Endothelial cell of umbilical vein (primary cell): ENCODE measurements around the gene KRTAP10-8. TPM values are rescaled to one million over a fixed set of nuclear protein-coding genes. Genes with fewer than 3 reads are reported as not detected.

Source experiments
- BruUV-seq: library from RNA; stranded (reverse); fragments of 400-500 nt; replicated peaks from 2 replicates; lab custom pipeline; 2021; lab: Mats Ljungman, UMichigan
- CTCF ChIA-PET: fragments of 300-600, 350-600 bp; sonication (Branson Sonifier 250); formaldehyde crosslinking; loops from one replicate; lab custom pipeline; 2021; ENCODE audit warnings: antibody characterized with exemption, inconsistent platforms; lab: Charles Lee
- POLR2A ChIA-PET: fragments of 300-600, 350-600 bp; sonication (Branson Sonifier 250); formaldehyde crosslinking; loops from one replicate; lab custom pipeline; 2021; ENCODE audit warnings: antibody characterized with exemption, inconsistent platforms; lab: Charles Lee
- DNase-seq: peaks from one replicate; pipeline ENCODE4 v3.0.0-alpha.2; 2011; ENCODE audit warnings: low read depth, low spot score
- FAIRE-seq: peaks from 2 replicates; lab custom pipeline; 2011; peaks lifted over from hg19 to GRCh38; lab: Jason Lieb, UNC
- H2AFZ ChIP-seq: 2 replicates; pipeline ENCODE4 v1.6.0; 2012; ENCODE audit warnings: low read depth, low read length, control low read depth, inconsistent platforms
- H3K27ac ChIP-seq: 2 replicates; pipeline ENCODE4 v1.5.1; 2011; ENCODE audit warnings: low read depth, mild to moderate bottlenecking, control low read depth, low read length, moderate library complexity; ENCODE audit not compliant: insufficient read depth
- H3K27me3 ChIP-seq, 2 experiments: 2 replicates each; pipeline versions ENCODE4 v1.6.0 to v1.6.1; 2011; ENCODE audit warnings: low read length in 2 of 2, mixed read lengths in 1 of 2; ENCODE audit not compliant: control insufficient read depth in 2 of 2, insufficient read depth in 2 of 2
- H3K36me3 ChIP-seq, 2 experiments: 2 replicates in 1 of 2; 3 replicates in 1 of 2; pipeline ENCODE4 v1.5.1; 2011; ENCODE audit warnings: low read length in 2 of 2, mild to moderate bottlenecking in 1 of 2, moderate library complexity in 1 of 2; ENCODE audit not compliant: control insufficient read depth in 2 of 2, insufficient read depth in 2 of 2; ENCODE audit errors: extremely low read depth in 1 of 2
- H3K4me1 ChIP-seq: 3 replicates; pipeline ENCODE4 v1.5.1; 2011; ENCODE audit warnings: mild to moderate bottlenecking, low read length; ENCODE audit not compliant: control insufficient read depth, insufficient read depth; ENCODE audit errors: extremely low read depth
- H3K4me2 ChIP-seq: 2 replicates; pipeline ENCODE4 v1.6.1; 2011; ENCODE audit warnings: low read length, control low read depth, mixed read lengths; ENCODE audit not compliant: insufficient read depth
- H3K4me3 ChIP-seq, 3 experiments: fragments of 200-600 bp in 1 of 3; sonication (generic), shearing (Covaris generic) in 1 of 3; replicated peaks in 1 of 3; 2 replicates each; pipeline ENCODE4 v1.5.1; 2011 to 2016; ENCODE audit warnings: control low read depth in 3 of 3, low read length in 3 of 3, mild to moderate bottlenecking in 2 of 3, inconsistent platforms in 1 of 3, low read depth in 1 of 3, moderate library complexity in 1 of 3; ENCODE audit not compliant: insufficient read depth in 1 of 3
- H3K79me2 ChIP-seq: 2 replicates; pipeline ENCODE4 v1.6.0; 2012; ENCODE audit warnings: low read length, inconsistent platforms; ENCODE audit not compliant: control insufficient read depth, insufficient read depth
- H3K9ac ChIP-seq: replicated peaks from 2 replicates; pipeline ENCODE3; 2011; ENCODE audit warnings: low read length, control low read depth; ENCODE audit not compliant: insufficient read depth; ENCODE audit errors: extremely low read depth
- H3K9me1 ChIP-seq: replicated peaks from 3 replicates; pipeline ENCODE4 v1.6.0; 2011; ENCODE audit warnings: mild to moderate bottlenecking, low read length; ENCODE audit not compliant: control insufficient read depth, insufficient read depth; ENCODE audit errors: extremely low read depth
- H3K9me3 ChIP-seq: replicated peaks from 2 replicates; pipeline ENCODE4 v1.5.1; 2012; ENCODE audit warnings: low read length, inconsistent platforms; ENCODE audit not compliant: control insufficient read depth, insufficient read depth
- H4K20me1 ChIP-seq: replicated peaks from 2 replicates; pipeline ENCODE3; 2011; ENCODE audit warnings: mild to moderate bottlenecking, low read length; ENCODE audit not compliant: control insufficient read depth, insufficient read depth; ENCODE audit errors: extremely low read depth
- EZH2 ChIP-seq: IDR thresholded peaks from 2 replicates; pipeline ENCODE4 v1.6.1; 2012; ENCODE audit warnings: borderline replicate concordance, low read depth, mild to moderate bottlenecking, moderate library complexity, low read length, inconsistent platforms; ENCODE audit not compliant: severe bottlenecking
- FOS ChIP-seq: IDR thresholded peaks from 2 replicates; pipeline ENCODE4 v1.6.1; 2011; ENCODE audit warnings: mild to moderate bottlenecking, low read length, moderate library complexity, borderline replicate concordance; ENCODE audit not compliant: insufficient read depth
- GATA2 ChIP-seq: IDR thresholded peaks from 2 replicates; pipeline ENCODE4 v1.7.0; 2011; ENCODE audit warnings: low read depth, mild to moderate bottlenecking, moderate library complexity, mixed read lengths, low read length; ENCODE audit not compliant: insufficient read length, insufficient read depth
- JUN ChIP-seq: IDR thresholded peaks from 2 replicates; pipeline ENCODE4 v1.6.1; 2011; ENCODE audit warnings: borderline replicate concordance, low read depth; ENCODE audit not compliant: insufficient read length, insufficient read depth
- MAX ChIP-seq: IDR thresholded peaks from 2 replicates; pipeline ENCODE4 v1.6.1; 2011; ENCODE audit not compliant: insufficient read depth, insufficient read length
- MYC ChIP-seq: IDR thresholded peaks from one replicate; pipeline ENCODE4 v1.6.1; 2011; ENCODE audit warnings: mild to moderate bottlenecking, low read depth, low read length
- POLR2A ChIP-seq: IDR thresholded peaks from 2 replicates; pipeline ENCODE4 v1.6.1; 2012; ENCODE audit warnings: low read depth, mild to moderate bottlenecking, control low read depth, low read length
- POLR2AphosphoS5 ChIP-seq: IDR thresholded peaks from 2 replicates; pipeline ENCODE4 v1.6.1; 2012; ENCODE audit warnings: low read depth, mild to moderate bottlenecking, control low read depth, low read length, moderate library complexity; ENCODE audit not compliant: insufficient read depth
- dilution Hi-C: fragments of 300-500 bp; cut with MboI; formaldehyde crosslinking; loops from one replicate; pipeline ENCODE4 v1.15.0; 2019; ENCODE audit warnings: low sequenced_read_pairs; ENCODE audit not compliant: extremely low pct_ligation_motif_present
- intact Hi-C: fragments of 100-400 bp; cut with micrococcal nuclease; formaldehyde crosslinking; loops from one replicate; pipeline ENCODE4 v1.10.0; 2022
- polyA plus RNA-seq, 4 experiments: library from polyadenylated mRNA; depleted of rRNA in 3 of 4; stranded (reverse) in 3 of 4; unstranded in 1 of 4; fragments of >200 nt; gene quantifications; 2 replicates each; pipeline versions ENCODE4 v1.2.1 to v1.2.3, GENCODE V29; 2011 to 2012; ENCODE audit warnings: missing spikeins in 1 of 4
- total RNA-seq: library from RNA; stranded (reverse); gene quantifications from 2 replicates; pipeline ENCODE4 v1.2.3, GENCODE V29; 2021
- TF ChIP-seq, protein P1 (sequence below), 2 donors: IDR thresholded peaks; 1 replicate in 1 of 2; 2 replicates in 1 of 2; pipeline ENCODE4 v1.5.1; 2011; ENCODE audit warnings: low read length in 2 of 2, mild to moderate bottlenecking in 2 of 2, moderate library complexity in 2 of 2, control low read depth in 1 of 2, inconsistent platforms in 1 of 2, low read depth in 1 of 2; ENCODE audit not compliant: insufficient read depth in 1 of 2; ENCODE audit errors: extremely low read depth in 1 of 2

The KRTAP10-8 gene
- total and polyA plus RNA-seq, 2 donors (not counting 3 experiments of a cell fraction or from before 2014, with no cell fraction given), result not detected

GRCh38 chr21:44589094-44589493 is 22.8 kb upstream of the KRTAP10-8 start:
- Histone ChIP-seq H3K79me2 (no peaks in the 10 kb centered on the region), H3K9me3 (no peaks in the 10 kb centered on the region), H2AFZ (no peak overlapping the region), H3K27me3 (peaks cover 3 to 6% of the 10 kb centered on the region in 2 experiments), H3K36me3 (no peaks in the 10 kb centered on the region), H3K27ac (no peak overlapping the region), H3K4me3 (no peak overlapping the region), H3K9ac (no peak overlapping the region), H4K20me1 (no peaks in the 10 kb centered on the region), H3K4me1 (no peaks in the 10 kb centered on the region), H3K4me2 (no peak overlapping the region), H3K9me1 (no peaks in the 10 kb centered on the region)
- intact Hi-C loops (no loop called here), dilution Hi-C loops (no loop called here)
- no TSS peak for BruUV-seq
- TF ChIP-seq, protein P1, sequence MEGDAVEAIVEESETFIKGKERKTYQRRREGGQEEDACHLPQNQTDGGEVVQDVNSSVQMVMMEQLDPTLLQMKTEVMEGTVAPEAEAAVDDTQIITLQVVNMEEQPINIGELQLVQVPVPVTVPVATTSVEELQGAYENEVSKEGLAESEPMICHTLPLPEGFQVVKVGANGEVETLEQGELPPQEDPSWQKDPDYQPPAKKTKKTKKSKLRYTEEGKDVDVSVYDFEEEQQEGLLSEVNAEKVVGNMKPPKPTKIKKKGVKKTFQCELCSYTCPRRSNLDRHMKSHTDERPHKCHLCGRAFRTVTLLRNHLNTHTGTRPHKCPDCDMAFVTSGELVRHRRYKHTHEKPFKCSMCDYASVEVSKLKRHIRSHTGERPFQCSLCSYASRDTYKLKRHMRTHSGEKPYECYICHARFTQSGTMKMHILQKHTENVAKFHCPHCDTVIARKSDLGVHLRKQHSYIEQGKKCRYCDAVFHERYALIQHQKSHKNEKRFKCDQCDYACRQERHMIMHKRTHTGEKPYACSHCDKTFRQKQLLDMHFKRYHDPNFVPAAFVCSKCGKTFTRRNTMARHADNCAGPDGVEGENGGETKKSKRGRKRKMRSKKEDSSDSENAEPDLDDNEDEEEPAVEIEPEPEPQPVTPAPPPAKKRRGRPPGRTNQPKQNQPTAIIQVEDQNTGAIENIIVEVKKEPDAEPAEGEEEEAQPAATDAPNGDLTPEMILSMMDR (IDR thresholded peaks at IDR 0.05; ENCODE audit: extremely low read depth in 1 of 2, insufficient read depth in 1 of 2, low read depth in 1 of 2, low read length in 2 of 2), result no peak
- TF ChIP-seq EZH2, result no peak
- TF ChIP-seq POLR2A, result no peak
- ChIA-PET POLR2A (no interaction called here), CTCF (no interaction called here)
- FAIRE-seq (no peak), DNase-seq (no peak)

DNA sequence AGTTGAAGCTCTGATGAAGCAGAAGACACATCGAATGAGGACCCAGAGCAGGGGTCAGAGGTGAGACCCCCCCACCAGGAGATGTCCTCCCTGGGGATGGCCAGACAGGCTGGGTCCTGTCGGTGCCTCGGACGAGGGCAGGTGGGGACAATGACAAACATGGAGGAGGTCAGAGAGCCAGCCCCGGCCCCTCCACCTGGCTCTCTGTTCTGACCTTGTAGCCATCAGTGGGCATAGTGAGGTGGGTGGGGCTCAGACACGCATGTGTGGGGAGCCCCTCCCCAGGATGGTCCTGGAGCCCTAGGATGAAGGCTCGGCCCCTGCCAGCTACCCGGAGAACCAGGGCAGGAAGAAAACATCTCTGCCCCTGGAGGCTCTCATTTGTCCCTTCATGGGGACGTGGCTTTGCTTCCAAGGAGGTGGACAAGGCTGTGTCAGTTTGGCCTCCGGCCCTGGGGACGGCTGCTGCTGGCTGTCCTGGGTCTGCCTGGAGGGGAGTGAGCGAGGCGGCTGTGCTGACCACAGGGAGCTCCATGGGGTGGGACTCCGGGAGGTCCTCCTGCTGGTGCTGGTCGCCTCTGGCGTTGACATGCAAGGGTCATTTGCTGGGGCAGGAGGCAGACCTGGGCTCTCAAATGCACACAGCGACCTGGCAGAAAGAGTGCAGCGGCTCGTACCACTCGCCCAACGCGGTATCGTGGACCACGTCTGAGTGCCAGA is 22.1 kb upstream of the KRTAP10-8 start:
- Histone ChIP-seq H3K9me1 (no peaks in the 10 kb centered on the region), H2AFZ (no peak overlapping the region), H3K9me3 (no peaks in the 10 kb centered on the region), H3K4me2 (no peak overlapping the region), H3K9ac (no peak overlapping the region), H3K36me3 (no peaks in the 10 kb centered on the region), H3K4me1 (no peaks in the 10 kb centered on the region), H4K20me1 (no peaks in the 10 kb centered on the region), H3K27me3 (peaks cover 3 to 4% of the 10 kb centered on the region in 2 experiments), H3K79me2 (no peaks in the 10 kb centered on the region), H3K27ac (no peak overlapping the region), H3K4me3 (no peak overlapping the region)
- TF ChIP-seq MYC (no peak), GATA2 (no peak), POLR2AphosphoS5 (no peak), JUN (no peak), POLR2A (no peak), EZH2 (no peak), FOS (no peak), MAX (no peak)
- TF ChIP-seq, protein P1 (IDR thresholded peaks at IDR 0.05; ENCODE audit: extremely low read depth in 1 of 2, insufficient read depth in 1 of 2, low read depth in 1 of 2, low read length in 2 of 2), result no peak
- CTCF ChIA-PET, result no interaction called here
- POLR2A ChIA-PET, result no interaction called here
- intact Hi-C loops, result no loop called here
- dilution Hi-C loops, result no loop called here
- FAIRE-seq (no peak), DNase-seq (no peak)
- no TSS peak for BruUV-seq
